Esophagus muscularis mucosa (tissue), 2 donors: ENCODE results near the gene KCNJ5.

Experiments
- EP300 ChIP-seq: sonication (generic); formaldehyde crosslinking; IDR thresholded peaks from one replicate; pipeline ENCODE4 v1.6.1; 2017; ENCODE audit warnings: antibody characterized with exemption
- POLR2A ChIP-seq: fragments of 450-650 bp; IDR thresholded peaks from one replicate; pipeline ENCODE4 v1.6.1; 2017; ENCODE audit warnings: antibody characterized with exemption, moderate library complexity, mild to moderate bottlenecking, low read depth

- TF ChIP-seq POLR2A (no peak), EP300 (no peak)
Measured at GRCh38 chr11:128934351-128934750, 43.2 kb downstream of the KCNJ5 start.
